Measurements from ENCODE around the gene C3. TPM values are rescaled to one million over a fixed set of nuclear protein-coding genes. Genes with fewer than 3 reads are reported as not detected.
"Not testable (repeated sequence)": the region's sequence is repeated elsewhere in the genome, so short reads cannot be mapped to it uniquely, and the experiment has no call there.

Gene C3
- total RNA-seq, 2 donors from 2014 or later = 373 to 1,073 TPM

- no peak for DNase-seq
- no peak for ATAC-seq
- intact Hi-C loops (cut with DNase I) = no loop called here
Measured at GRCh38 chr19:6652805-6653094, 67.7 kb downstream of the C3 start.

GRCh38 chr19:6651965-6652804 is 68.3 kb downstream of the C3 start:
- ATAC-seq (no peak), DNase-seq (no peak)
- intact Hi-C loops (cut with DNase I) = no loop called here

- ATAC-seq (no peak), DNase-seq (no peak)
- intact Hi-C loops (cut with DNase I) = no loop called here
Measured at GRCh38 chr19:6649185-6649584, 71.3 kb downstream of the C3 start.

GRCh38 chr19:6648141-6648715 is 72.2 kb downstream of the C3 start:
- DNase-seq (no peak), ATAC-seq (no peak)
- intact Hi-C loops (cut with DNase I) = no loop called here

- intact Hi-C loops (cut with DNase I) = no loop called here
- ATAC-seq (no peak), DNase-seq (no peak)
Measured at GRCh38 chr19:6644796-6645195, 75.7 kb downstream of the C3 start.

- intact Hi-C loops (cut with DNase I); DNase-seq; ATAC-seq: not testable (repeated sequence)
Measured at GRCh38 chr19:6640333-6640732, 80.1 kb downstream of the C3 start.

GRCh38 chr19:6639439-6639838 is 81.0 kb downstream of the C3 start:
- ATAC-seq = no peak
- DNase-seq = no peak
- intact Hi-C loops (cut with DNase I) = loop anchor here (10.0 kb wide), 2 partner anchors 125 to 225 kb away; partner anchors contain the start of gene SH2D3A (in 1 of the 2)

DNA sequence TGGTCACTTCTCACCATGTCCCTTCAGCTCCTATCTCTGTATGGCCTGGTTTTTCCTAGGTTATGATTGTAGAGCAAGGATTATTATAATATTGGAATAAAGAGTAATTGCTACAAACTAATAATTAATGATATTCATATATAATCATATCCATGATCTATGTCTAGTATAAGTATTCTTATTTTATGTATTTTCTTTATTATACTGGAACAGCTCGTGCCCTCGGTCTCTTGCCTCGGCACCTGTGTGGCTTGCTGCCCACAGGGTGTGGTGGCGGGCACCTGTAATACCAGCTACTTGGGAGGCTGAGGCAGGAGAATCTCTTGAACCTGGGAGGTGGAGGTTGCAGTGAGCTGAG is 87.0 kb downstream of the C3 start:
- not testable (repeated sequence) for ATAC-seq, DNase-seq
- intact Hi-C loops (cut with DNase I) = loop anchor here (2.0 to 10.0 kb wide), 5 partner anchors 116 to 231 kb away; partner anchors contain the start of gene SH2D3A (in 1 of the 2)

GRCh38 chr19:6632747-6633455 is 87.5 kb downstream of the C3 start:
- intact Hi-C loops (cut with DNase I) = loop anchor here (2.0 to 10.0 kb wide), 5 partner anchors 116 to 232 kb away; partner anchors contain the start of gene SH2D3A (in 1 of the 2)
- DNase-seq = peak; percentile 71
- not testable (repeated sequence) for ATAC-seq

DNA sequence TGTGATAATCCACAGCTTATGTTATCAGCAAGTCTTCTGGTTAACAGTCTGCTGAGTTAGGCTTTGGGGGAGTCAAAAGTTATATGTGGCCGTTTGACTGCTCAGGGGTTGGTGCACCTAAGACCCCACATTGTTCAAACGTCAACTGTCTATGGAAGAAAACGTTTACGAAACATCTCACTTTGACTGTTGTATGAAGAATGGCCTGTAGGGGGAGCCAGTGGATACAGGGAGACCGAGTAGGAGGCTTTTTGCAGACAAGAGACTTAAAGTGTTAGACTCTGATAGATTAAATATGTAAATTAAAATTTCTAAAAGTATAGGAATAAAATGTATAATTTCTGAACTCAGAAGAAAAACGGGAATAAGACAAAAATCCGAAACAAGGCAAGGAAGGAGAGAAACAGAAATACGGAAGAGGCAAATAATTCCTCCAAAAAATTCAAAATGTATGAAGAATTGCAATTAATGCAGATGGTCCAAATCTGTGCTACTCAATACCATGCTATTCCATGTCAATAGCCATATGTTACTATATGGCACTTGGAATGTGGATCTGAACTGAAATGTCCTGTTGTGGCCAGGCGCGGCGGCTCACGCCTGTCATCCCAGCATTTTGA is 88.3 kb downstream of the C3 start:
- intact Hi-C loops (cut with DNase I) = loop anchor here (2.0 to 10.0 kb wide), 5 partner anchors 115 to 233 kb away; partner anchors contain the start of gene SH2D3A (in 1 of the 2)
- DNase-seq = peak; percentile 58

More for the DNA sequence above, 88.3 kb downstream of the C3 start:
- ATAC-seq = peak; percentile 44 to 66

Small RNA genes within 50 kb of the gene (microRNA-seq; reads per million reads assigned to microRNA genes)
- gene MIR6791 = 0 to 0.27 reads per million in 2 donors

Other genes with a start within 250 kb of the C3 start
- 1 to 10 TPM; 1.1 to 1.9 TPM for gene DENND1C, start 238.9 kb downstream of the C3 start, total RNA-seq
- gene TUBB4A, start 218.3 kb downstream of the C3 start, total RNA-seq = 1 to 10 TPM in 1 of 2 donors, under 1 TPM in 1; 0.94 to 4.2 TPM
- under 1 TPM; 0.29 to 0.71 TPM for gene TNFSF9, start 189.6 kb downstream of the C3 start, total RNA-seq
- not detected for gene CD70, start 129.5 kb downstream of the C3 start, total RNA-seq
- 1 to 10 TPM; 2.1 to 3.2 TPM for gene TNFSF14, start 50.5 kb downstream of the C3 start, total RNA-seq
- gene GPR108, start 16.9 kb upstream of the C3 start, total RNA-seq = 10 to 100 TPM; 25.7 to 35.4 TPM
- 10 to 100 TPM; 67.5 to 74.0 TPM for gene TRIP10, start 19.0 kb upstream of the C3 start, total RNA-seq
- under 1 TPM; 0.47 to 0.65 TPM for gene SH2D3A, start 46.8 kb upstream of the C3 start, total RNA-seq
- gene VAV1, start 52.1 kb upstream of the C3 start, total RNA-seq = 1 to 10 TPM; 3.9 to 7.4 TPM
- gene ADGRE1, start 166.9 kb upstream of the C3 start, total RNA-seq = under 1 TPM; 0.21 to 0.31 TPM

Measured in left cardiac atrium (tissue), 4 donors.